Nephron (organoid): Measurements from ENCODE around the gene AADACL2.

Experiments
- H3K27ac Mint-ChIP-seq, 3 experiments: 2 replicates each; pipeline ENCODE4 v1.8.0; 2020; ENCODE audit warnings: mixed read lengths in 3 of 3, mild to moderate bottlenecking in 2 of 3, moderate library complexity in 1 of 3
- H3K27me3 Mint-ChIP-seq: 2 replicates; pipeline ENCODE4 v1.8.0; 2021; ENCODE audit warnings: low read depth, mild to moderate bottlenecking, moderate library complexity, mixed read lengths
- H3K36me3 Mint-ChIP-seq: 2 replicates; pipeline ENCODE4 v1.8.0; 2020; ENCODE audit warnings: low read depth, mixed read lengths
- H3K4me1 Mint-ChIP-seq: 2 replicates; pipeline ENCODE4 v1.8.0; 2020; ENCODE audit warnings: mixed read lengths
- H3K4me3 Mint-ChIP-seq, 3 experiments: 2 replicates each; pipeline ENCODE4 v1.8.0; 2020; ENCODE audit warnings: mild to moderate bottlenecking in 3 of 3, mixed read lengths in 3 of 3, moderate library complexity in 2 of 3
- H3K9me3 Mint-ChIP-seq: 2 replicates; pipeline ENCODE4 v1.8.0; 2020; ENCODE audit warnings: mixed read lengths
- TF ChIP-seq, protein P1 (sequence below), 3 experiments: fragments of 200-600 bp; sonication (generic); IDR thresholded peaks; one replicate each; pipeline ENCODE4 v1.5.0; 2021; ENCODE audit warnings: antibody characterized with exemption in 3 of 3; ENCODE audit not compliant: unreplicated experiment in 3 of 3

The AADACL2 gene

DNA sequence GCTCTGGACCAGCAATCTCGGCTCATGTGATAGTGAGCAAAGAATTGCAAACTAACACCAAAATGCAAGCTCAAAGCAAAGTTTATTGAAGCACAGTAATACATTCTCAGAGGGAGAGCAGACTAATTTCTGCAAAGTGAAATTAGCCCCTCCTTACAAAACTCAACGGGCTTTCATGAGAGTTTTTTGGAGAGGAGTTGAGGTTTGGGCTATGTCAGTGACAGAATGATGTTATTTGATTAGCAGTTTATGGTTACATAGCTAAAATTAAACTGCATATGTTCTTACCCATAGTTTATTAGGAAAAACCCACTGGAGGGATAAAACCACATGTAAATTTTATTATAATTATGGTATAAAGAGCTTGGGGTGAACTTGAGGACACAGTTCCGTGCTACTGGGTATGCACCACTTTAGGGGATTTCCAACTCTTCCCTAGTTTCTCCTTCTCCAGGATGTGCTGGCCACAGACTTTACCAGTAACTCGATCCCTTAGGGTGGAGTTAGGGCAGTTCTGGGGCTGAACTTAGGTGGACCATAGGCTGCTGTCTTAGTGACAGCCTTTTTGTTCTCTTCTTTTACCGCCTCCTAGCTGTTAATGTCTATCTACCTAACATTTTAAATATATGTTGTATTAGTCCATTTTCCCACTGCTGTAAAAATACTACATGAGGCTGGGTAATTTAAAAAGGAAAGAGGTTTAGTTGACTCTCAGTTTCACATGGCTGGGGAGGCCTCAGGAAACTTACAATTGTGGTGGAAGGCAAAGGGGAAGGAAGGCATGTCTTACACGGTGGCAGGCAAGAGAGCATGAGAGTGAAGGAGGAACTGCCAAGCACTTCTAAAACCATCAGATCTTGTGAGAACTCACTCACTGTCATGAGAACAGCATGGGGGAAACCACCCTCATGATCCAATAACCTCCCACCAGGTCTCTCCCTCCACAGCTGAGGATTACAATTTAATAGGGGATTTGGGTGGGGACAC, 8.9 kb upstream of the AADACL2 start:
- no peak overlapping the region for H3K27ac Mint-ChIP-seq
- no peak overlapping the region for H3K4me3 Mint-ChIP-seq
- no peaks in the 10 kb centered on the region for H3K36me3 Mint-ChIP-seq
- no peaks in the 10 kb centered on the region for H3K4me1 Mint-ChIP-seq
- peaks cover 9% of the 10 kb centered on the region for H3K9me3 Mint-ChIP-seq
- TF ChIP-seq, protein P1, sequence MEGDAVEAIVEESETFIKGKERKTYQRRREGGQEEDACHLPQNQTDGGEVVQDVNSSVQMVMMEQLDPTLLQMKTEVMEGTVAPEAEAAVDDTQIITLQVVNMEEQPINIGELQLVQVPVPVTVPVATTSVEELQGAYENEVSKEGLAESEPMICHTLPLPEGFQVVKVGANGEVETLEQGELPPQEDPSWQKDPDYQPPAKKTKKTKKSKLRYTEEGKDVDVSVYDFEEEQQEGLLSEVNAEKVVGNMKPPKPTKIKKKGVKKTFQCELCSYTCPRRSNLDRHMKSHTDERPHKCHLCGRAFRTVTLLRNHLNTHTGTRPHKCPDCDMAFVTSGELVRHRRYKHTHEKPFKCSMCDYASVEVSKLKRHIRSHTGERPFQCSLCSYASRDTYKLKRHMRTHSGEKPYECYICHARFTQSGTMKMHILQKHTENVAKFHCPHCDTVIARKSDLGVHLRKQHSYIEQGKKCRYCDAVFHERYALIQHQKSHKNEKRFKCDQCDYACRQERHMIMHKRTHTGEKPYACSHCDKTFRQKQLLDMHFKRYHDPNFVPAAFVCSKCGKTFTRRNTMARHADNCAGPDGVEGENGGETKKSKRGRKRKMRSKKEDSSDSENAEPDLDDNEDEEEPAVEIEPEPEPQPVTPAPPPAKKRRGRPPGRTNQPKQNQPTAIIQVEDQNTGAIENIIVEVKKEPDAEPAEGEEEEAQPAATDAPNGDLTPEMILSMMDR (IDR thresholded peaks at IDR 0.05; ENCODE audit: unreplicated experiment in 3 of 3), result no peak
- no peaks in the 10 kb centered on the region for H3K27me3 Mint-ChIP-seq

DNA sequence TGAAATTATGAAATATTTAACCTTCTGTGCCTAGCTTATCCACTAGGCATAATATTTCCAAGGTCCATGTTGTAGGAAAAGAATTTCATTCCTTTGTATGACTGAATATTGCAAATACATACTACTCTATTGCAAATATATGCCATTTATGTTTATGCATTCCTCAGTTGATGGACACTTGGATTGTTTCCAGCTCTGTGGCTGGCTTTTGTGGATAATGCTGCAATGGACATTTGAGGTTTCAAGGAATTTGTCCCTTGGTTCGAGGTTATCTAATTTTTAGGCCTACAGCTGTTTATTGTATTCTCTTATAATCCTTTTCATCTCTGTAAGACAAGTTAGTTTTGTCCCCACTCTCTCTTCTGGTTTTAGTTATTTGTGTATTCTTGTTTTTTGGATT, 7.7 kb upstream of the AADACL2 start:
- H3K4me3 Mint-ChIP-seq, result no peak overlapping the region
- peaks cover 3% of the 10 kb centered on the region for H3K27me3 Mint-ChIP-seq
- peaks cover 9% of the 10 kb centered on the region for H3K9me3 Mint-ChIP-seq
- TF ChIP-seq, protein P1 (IDR thresholded peaks at IDR 0.05; ENCODE audit: unreplicated experiment in 3 of 3), result no peak
- H3K27ac Mint-ChIP-seq, result no peak overlapping the region
- H3K36me3 Mint-ChIP-seq, result no peaks in the 10 kb centered on the region
- H3K4me1 Mint-ChIP-seq, result no peaks in the 10 kb centered on the region

DNA sequence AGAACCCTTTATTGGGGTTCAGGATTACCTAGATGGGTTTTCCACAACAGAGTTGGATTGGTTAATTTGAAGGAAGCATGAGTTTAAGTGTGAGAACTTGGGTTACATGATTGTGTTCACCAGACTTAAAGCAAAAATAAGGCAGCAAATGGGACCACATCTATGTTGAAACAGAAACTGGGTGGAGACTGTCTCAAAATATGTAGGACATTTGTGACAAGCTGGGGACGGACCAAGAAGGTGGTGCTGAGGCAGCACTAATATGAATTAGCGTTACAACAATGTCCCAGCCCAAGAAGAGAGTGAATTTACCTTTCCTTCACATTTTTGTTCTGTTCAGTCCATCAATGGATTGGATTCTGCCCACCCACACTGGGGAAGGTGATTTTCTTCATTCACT, 866 bp upstream of the AADACL2 start:
- no peaks in the 10 kb centered on the region for H3K36me3 Mint-ChIP-seq
- TF ChIP-seq, protein P1 (IDR thresholded peaks at IDR 0.05; ENCODE audit: unreplicated experiment in 3 of 3), result no peak
- H3K4me3 Mint-ChIP-seq, result no peak overlapping the region
- peaks cover 4% of the 10 kb centered on the region for H3K27me3 Mint-ChIP-seq
- no peaks in the 10 kb centered on the region for H3K4me1 Mint-ChIP-seq
- peaks cover 4% of the 10 kb centered on the region for H3K9me3 Mint-ChIP-seq
- H3K27ac Mint-ChIP-seq, result no peak overlapping the region

DNA sequence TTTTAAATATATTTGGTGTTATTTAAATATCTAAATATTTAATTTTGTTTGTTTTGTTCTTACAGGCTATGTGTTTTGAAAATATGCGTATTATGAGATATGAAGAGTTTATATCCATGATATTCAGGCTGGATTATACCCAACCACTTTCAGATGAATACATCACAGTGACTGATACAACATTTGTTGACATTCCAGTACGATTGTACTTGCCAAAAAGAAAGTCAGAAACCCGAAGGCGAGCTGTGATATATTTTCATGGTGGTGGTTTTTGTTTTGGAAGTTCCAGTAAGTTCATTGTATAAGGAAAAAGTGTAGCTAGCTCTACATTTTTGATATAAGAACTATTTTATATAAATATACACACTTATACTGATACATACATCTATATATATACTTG, 6.9 kb downstream of the AADACL2 start:
- Mint-ChIP-seq H3K27me3 (no peaks in the 10 kb centered on the region), H3K27ac (no peak overlapping the region), H3K36me3 (no peaks in the 10 kb centered on the region), H3K4me3 (no peak overlapping the region), H3K4me1 (no peaks in the 10 kb centered on the region), H3K9me3 (peaks cover 9% of the 10 kb centered on the region)
- TF ChIP-seq, protein P1 (IDR thresholded peaks at IDR 0.05; ENCODE audit: unreplicated experiment in 3 of 3), result no peak

DNA sequence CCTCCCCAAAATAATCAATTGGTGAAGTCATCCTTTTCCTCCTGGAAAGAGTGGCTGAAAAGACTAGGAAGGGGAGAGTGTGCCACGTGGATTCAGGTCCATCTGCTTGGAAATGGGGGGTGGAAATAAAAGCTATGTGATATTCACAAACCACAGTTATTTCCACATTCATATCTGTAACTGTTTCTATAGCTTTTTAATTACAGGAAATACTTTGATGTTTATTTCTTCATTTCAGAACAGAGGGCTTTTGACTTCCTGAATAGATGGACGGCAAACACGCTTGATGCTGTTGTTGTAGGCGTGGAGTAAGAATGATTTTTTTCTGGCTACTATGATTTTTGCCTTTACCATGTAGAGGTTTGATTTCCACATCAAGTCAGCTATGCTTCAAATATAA, 10.1 kb downstream of the AADACL2 start:
- no peaks in the 10 kb centered on the region for H3K36me3 Mint-ChIP-seq
- no peak overlapping the region for H3K27ac Mint-ChIP-seq
- H3K27me3 Mint-ChIP-seq, result no peaks in the 10 kb centered on the region
- H3K4me3 Mint-ChIP-seq, result no peak overlapping the region
- H3K9me3 Mint-ChIP-seq, result peaks cover 8% of the 10 kb centered on the region
- TF ChIP-seq, protein P1 (IDR thresholded peaks at IDR 0.05; ENCODE audit: unreplicated experiment in 3 of 3), result no peak
- no peaks in the 10 kb centered on the region for H3K4me1 Mint-ChIP-seq

DNA sequence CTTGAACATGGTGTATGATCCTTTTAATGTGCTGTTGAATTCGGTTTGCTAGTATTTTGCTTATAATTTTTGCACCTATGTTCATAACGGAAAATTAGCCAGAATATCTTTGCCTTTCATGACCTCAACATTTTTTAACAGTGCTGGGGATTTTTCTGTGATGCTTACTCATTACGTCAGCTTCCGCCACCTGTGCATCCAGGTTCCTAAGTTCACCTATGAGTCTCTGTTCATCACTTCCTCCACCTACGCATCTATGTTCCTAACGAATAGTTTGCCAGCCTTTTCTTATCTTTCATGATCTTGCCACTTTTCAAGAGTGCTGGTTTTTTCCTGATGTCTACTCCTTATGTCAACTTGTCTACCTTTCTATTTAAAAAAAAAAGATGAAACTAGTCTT, 16.5 kb downstream of the AADACL2 start:
- Mint-ChIP-seq H3K4me3 (no peak overlapping the region), H3K27ac (no peak overlapping the region), H3K4me1 (peaks cover 3% of the 10 kb centered on the region), H3K27me3 (no peaks in the 10 kb centered on the region), H3K9me3 (peaks cover 13% of the 10 kb centered on the region), H3K36me3 (no peaks in the 10 kb centered on the region)
- TF ChIP-seq, protein P1 (IDR thresholded peaks at IDR 0.05; ENCODE audit: unreplicated experiment in 3 of 3), result no peak
